Epithelial cell of esophagus (primary cell): ENCODE data around the gene ANKS1B.

ENCODE experiments used
- DNase-seq: peaks from one replicate; pipeline ENCODE4 v3.0.0; 2010; ENCODE audit warnings: low read depth
- H3K4me3 ChIP-seq: 2 replicates; pipeline ENCODE4 v1.5.1; 2011; ENCODE audit warnings: mild to moderate bottlenecking, low read length, control low read depth
- TF ChIP-seq, protein P1 (sequence below): IDR thresholded peaks from 2 replicates; pipeline ENCODE4 v1.5.1; 2011; ENCODE audit warnings: low read depth, mild to moderate bottlenecking, low read length, control low read depth, inconsistent platforms; ENCODE audit not compliant: insufficient read depth; ENCODE audit errors: missing control alignments

ANKS1B gene

DNA sequence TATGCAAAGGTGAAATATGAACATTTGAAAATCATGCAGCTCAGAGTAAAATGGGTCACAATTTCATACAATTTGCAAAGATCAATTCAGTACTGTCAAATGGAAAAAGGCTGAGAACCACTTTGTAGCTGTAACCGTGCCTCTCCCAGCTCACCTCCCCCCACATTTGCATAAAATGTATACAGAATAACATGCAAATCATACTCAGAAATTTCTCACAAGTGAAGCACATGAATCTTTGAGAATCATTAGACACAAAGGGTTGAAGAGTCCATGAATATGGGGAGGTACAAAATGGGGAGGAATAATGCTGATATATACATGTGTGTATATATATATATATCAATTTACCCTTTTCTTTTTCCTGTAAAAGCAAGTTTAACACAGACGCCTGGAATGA lies 1177.5 kb downstream of the ANKS1B start:
- DNase-seq: no peak
- no peak overlapping the region for H3K4me3 ChIP-seq
- TF ChIP-seq, protein P1, sequence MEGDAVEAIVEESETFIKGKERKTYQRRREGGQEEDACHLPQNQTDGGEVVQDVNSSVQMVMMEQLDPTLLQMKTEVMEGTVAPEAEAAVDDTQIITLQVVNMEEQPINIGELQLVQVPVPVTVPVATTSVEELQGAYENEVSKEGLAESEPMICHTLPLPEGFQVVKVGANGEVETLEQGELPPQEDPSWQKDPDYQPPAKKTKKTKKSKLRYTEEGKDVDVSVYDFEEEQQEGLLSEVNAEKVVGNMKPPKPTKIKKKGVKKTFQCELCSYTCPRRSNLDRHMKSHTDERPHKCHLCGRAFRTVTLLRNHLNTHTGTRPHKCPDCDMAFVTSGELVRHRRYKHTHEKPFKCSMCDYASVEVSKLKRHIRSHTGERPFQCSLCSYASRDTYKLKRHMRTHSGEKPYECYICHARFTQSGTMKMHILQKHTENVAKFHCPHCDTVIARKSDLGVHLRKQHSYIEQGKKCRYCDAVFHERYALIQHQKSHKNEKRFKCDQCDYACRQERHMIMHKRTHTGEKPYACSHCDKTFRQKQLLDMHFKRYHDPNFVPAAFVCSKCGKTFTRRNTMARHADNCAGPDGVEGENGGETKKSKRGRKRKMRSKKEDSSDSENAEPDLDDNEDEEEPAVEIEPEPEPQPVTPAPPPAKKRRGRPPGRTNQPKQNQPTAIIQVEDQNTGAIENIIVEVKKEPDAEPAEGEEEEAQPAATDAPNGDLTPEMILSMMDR: no peak

DNA sequence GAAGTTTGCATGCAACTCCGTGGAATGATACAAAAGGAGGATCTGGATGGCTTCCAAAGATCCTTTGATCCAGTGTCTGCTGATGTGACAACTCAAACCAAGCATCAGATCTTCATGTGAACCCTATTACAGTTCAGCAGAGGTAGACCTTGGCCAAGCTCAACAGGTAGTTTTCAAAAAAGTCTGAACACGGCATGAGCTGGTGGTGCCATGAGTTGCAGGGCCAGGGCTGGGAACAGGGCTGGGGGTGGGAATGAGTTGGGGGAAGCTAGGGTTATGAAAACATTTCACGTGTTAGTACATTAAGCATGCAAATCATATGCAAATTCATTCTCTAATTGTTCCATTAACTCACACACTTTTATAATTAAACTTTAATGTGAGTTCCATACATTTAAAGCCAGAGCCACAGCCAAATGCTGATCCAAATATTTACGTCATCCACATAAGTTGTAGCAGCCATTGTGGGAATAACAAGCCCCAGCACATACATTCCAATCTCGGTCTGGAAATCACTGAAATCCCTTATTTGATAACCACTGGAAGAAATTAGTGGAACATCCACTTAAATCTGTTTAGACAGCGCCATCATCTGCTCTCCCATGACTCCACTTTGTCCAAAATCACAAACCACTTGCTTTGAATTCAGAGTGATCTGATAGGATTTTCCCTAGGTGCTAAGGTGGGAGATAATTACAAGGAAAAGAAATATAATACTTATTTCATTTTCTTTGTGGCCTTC lies 1181.1 kb downstream of the ANKS1B start:
- DNase-seq: no peak
- H3K4me3 ChIP-seq: no peak overlapping the region
- TF ChIP-seq, protein P1: no peak

DNA sequence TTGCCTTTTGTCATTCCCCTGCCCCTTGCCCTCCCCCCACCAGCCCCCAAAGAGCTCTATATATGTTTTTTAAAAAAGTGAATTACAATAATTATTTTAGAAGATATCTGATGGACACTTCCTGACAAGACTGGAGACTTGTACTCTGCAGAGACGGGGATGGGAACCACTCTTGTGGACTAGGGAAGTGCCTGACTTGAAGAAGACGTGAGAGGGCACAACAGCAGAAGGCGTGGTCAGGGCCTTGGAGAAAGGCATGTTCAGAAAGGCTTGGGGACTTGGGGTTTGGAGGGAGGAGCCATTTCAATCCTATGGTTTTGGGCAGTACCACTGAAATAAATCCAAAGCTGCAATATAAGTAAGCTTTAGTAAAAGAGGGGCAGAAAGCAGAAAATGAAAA lies 1184.9 kb downstream of the ANKS1B start:
- no peak overlapping the region for H3K4me3 ChIP-seq
- TF ChIP-seq, protein P1: no peak
- DNase-seq: no peak

DNA sequence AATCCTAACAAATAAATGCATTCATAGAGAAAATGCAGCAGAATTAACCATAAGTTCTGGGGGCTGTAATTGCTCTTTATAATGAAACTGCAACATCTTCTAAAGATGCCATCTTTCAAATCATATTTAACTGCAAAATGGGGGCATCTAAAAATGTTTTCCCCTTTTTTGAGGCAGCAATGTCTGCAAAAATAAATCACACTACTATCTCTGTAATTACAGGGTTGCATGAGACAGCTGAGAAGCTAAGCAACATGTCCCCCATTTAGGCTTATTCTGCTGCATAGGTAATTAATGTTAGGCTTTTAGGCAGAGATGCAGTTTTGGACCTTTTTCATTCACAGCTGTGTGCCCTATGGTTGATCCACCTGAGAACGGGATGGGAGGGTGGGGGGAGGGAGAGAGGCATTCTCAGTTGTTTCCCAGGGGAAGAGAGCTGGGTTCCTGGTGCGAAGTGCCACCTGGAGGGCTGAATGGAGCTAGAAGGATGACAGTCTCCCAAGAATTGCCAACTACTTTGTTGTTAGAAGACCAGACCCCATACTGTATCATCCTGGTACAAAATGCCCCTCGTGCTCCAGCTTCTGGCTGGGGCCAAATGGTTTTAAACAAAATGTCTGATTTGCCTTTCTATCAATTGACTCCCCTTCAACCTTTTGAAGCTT lies 1185.5 kb downstream of the ANKS1B start:
- H3K4me3 ChIP-seq: no peak overlapping the region
- no peak for DNase-seq
- TF ChIP-seq, protein P1: no peak

DNA sequence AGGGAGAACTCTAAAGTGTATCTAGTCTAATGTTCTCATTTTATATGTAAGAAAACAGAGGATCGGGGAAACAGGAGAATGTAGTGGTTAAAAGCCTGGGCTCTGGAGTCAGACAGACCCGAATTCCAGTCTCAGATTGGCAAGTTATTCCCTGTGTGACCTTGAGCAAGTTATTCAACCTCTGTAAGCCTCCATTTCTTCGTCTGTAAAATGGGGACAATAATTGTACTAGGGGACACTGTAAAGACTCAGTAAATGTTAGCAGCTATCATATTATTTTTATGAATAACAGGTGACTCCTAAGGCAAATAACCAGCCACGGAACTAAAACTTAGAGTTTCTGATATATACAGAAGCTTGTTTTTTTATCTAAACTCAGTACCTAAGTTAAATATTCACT lies 1187.5 kb downstream of the ANKS1B start:
- TF ChIP-seq, protein P1: no peak
- no peak overlapping the region for H3K4me3 ChIP-seq
- DNase-seq: no peak

DNA sequence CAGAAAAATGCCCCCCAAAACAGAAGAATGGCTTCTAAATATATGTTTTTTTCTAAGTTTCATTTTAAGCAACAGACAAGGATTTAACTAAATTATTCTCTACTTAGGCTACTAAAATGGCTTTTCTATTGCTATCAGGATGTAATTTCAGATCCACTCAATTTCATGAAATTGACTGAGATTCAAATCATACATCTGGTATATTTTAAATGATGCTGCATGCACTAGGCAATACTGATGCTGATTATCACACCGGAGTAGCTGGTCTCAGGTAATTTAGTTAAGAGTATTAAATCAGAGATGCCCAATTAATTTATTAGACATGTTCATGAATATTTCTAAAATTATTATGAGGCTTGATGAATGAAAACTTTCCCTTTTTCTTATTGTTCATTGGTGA lies 1188.0 kb downstream of the ANKS1B start:
- TF ChIP-seq, protein P1: no peak
- no peak overlapping the region for H3K4me3 ChIP-seq
- no peak for DNase-seq
